ENCODE measurements around the gene PNMA6E. TPM values are rescaled to one million over a fixed set of nuclear protein-coding genes. Genes with fewer than 3 reads are reported as not detected.
"Not testable (repeated sequence)": the region's sequence is repeated elsewhere in the genome, so short reads cannot be mapped to it uniquely, and the experiment has no call there.

Gene PNMA6E
- total RNA-seq, 1 donor from 2014 or later: not detected

GRCh38 chrX:153388722-153389459 is 12.3 kb downstream of the PNMA6E start:
- Histone ChIP-seq H3K36me3 (ENCODE audit: control insufficient read depth, insufficient read depth, low read length) (no peaks in the 10 kb centered on the region), H3K27me3 (ENCODE audit: control insufficient read depth, insufficient read depth, low read length) (no peaks in the 10 kb centered on the region), H3K4me3 (ENCODE audit: low read depth, low read length) (no peak overlapping the region)
- DNase-seq (ENCODE audit: low read depth) (no peak), FAIRE-seq (no peak)
- TF ChIP-seq CTCF (IDR thresholded peaks at IDR 0.05; ENCODE audit: insufficient read depth, low read length, severe bottlenecking): no peak

GRCh38 chrX:153387987-153388721 is 13.0 kb downstream of the PNMA6E start:
- FAIRE-seq (no peak), DNase-seq (ENCODE audit: low read depth) (no peak)
- no peaks in the 10 kb centered on the region for H3K36me3 ChIP-seq (ENCODE audit: control insufficient read depth, insufficient read depth, low read length)
- no peaks in the 10 kb centered on the region for H3K27me3 ChIP-seq (ENCODE audit: control insufficient read depth, insufficient read depth, low read length)
- TF ChIP-seq CTCF (IDR thresholded peaks at IDR 0.05; ENCODE audit: insufficient read depth, low read length, severe bottlenecking): no peak
- no peak overlapping the region for H3K4me3 ChIP-seq (ENCODE audit: low read depth, low read length)

- Histone ChIP-seq H3K36me3 (ENCODE audit: control insufficient read depth, insufficient read depth, low read length) (no peaks in the 10 kb centered on the region), H3K4me3 (ENCODE audit: low read depth, low read length) (no peak overlapping the region), H3K27me3 (ENCODE audit: control insufficient read depth, insufficient read depth, low read length) (no peaks in the 10 kb centered on the region)
- TF ChIP-seq CTCF (IDR thresholded peaks at IDR 0.05; ENCODE audit: insufficient read depth, low read length, severe bottlenecking): no peak
- DNase-seq (ENCODE audit: low read depth) (no peak), FAIRE-seq (no peak)
These were observed 13.8 kb downstream of the PNMA6E start for GRCh38 chrX:153387345-153387744.

GRCh38 chrX:153386097-153386496 is 15.1 kb downstream of the PNMA6E start:
- H3K27me3 ChIP-seq (ENCODE audit: control insufficient read depth, insufficient read depth, low read length): no peaks in the 10 kb centered on the region
- no peaks in the 10 kb centered on the region for H3K36me3 ChIP-seq (ENCODE audit: control insufficient read depth, insufficient read depth, low read length)
- DNase-seq (ENCODE audit: low read depth) (no peak), FAIRE-seq (no peak)
- H3K4me3 ChIP-seq (ENCODE audit: low read depth, low read length): no peak overlapping the region
- no peak for TF ChIP-seq CTCF (IDR thresholded peaks at IDR 0.05; ENCODE audit: insufficient read depth, low read length, severe bottlenecking)

GRCh38 chrX:153384973-153385372 is 16.2 kb downstream of the PNMA6E start:
- H3K27me3 ChIP-seq (ENCODE audit: control insufficient read depth, insufficient read depth, low read length); H3K36me3 ChIP-seq (ENCODE audit: control insufficient read depth, insufficient read depth, low read length); FAIRE-seq; DNase-seq (ENCODE audit: low read depth); H3K4me3 ChIP-seq (ENCODE audit: low read depth, low read length): not testable (repeated sequence)

- TF ChIP-seq CTCF (IDR thresholded peaks at IDR 0.05; ENCODE audit: insufficient read depth, low read length, severe bottlenecking): no peak
- FAIRE-seq: no peak
- DNase-seq (ENCODE audit: low read depth): no peak
These were observed 16.8 kb downstream of the PNMA6E start for GRCh38 chrX:153384390-153384789.

More at GRCh38 chrX:153384390-153384789, 16.8 kb downstream of the PNMA6E start:
- Histone ChIP-seq H3K4me3 (ENCODE audit: low read depth, low read length) (no peak overlapping the region), H3K27me3 (ENCODE audit: control insufficient read depth, insufficient read depth, low read length) (no peaks in the 10 kb centered on the region), H3K36me3 (ENCODE audit: control insufficient read depth, insufficient read depth, low read length) (no peaks in the 10 kb centered on the region)
